ENCODE measurements around the gene RALB.

The RALB gene

DNA sequence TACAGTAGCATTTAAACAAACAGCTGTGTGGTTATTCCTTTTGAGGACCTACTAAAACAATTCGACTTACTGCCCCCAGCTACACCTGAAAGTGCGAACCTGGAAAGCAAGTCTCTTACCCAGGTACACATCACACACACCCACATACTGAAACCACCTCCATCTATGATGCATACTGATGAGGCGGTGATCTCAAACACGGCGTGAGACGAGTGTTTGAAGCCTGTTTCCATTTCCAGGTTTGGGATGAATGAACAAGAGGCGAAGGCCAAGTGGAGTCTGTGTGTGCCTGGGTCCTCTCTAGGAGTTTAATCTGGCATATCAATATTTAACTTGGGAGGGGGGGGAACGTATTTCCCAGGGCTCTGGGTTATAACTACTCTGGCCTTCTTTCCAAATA, 31.0 kb upstream of the RALB start:
- Mint-ChIP-seq H3K4me3 (peak overlapping the region; percentile 85), H3K27ac (no peak overlapping the region), H3K36me3 (peaks cover 45% of the 10 kb centered on the region), H3K9me3 (peaks cover 1% of the 10 kb centered on the region), H3K27me3 (no peaks in the 10 kb centered on the region), H3K4me1 (peaks cover 71% of the 10 kb centered on the region)
- ATAC-seq, result no peak

DNA sequence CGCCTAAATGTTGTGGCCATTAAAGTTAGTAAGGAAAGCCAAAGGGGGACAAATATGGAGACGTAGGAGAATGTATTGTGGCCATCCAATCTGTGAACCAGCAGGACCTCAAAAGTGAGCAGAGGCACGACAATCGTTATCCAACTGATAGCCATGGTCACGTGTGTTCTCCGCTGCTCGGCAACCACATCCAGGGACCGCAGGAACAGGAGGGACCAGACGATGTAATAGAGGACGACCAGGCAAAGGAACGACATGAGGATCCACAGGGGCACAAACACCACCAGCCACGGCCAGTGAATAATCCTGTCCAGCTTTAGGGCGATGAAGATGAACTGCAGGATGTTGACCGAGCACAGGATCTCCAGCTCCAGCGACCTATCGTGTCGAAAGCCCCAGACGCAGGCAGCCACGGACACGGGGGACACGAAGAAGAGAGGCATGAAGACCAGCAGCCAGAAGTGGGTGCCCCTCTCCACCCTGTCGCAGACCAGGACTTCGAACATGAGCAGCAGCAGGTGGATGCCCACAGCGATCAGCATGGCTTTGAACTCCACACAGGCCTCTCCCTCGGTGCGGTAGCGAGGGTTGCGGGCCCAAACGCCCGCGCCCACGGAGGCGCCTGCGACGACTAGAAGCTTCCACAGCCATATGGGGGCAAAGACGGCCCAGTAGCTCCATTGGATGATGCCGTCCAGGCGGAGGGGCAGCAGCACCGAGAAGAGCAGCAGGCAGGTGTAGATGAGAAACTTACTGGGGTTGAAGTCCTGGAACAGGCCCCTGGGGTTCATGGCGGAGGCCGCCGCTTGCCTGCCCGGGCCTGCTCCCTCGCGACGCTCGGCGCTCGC, 30.2 kb upstream of the RALB start:
- ATAC-seq, result no peak
- no peaks in the 10 kb centered on the region for H3K27me3 Mint-ChIP-seq
- H3K9me3 Mint-ChIP-seq, result no peaks in the 10 kb centered on the region
- H3K27ac Mint-ChIP-seq, result peak overlapping the region; percentile 88
- peak overlapping the region; percentile 85 for H3K4me3 Mint-ChIP-seq
- peaks cover 44% of the 10 kb centered on the region for H3K36me3 Mint-ChIP-seq
- peaks cover 63% of the 10 kb centered on the region for H3K4me1 Mint-ChIP-seq

DNA sequence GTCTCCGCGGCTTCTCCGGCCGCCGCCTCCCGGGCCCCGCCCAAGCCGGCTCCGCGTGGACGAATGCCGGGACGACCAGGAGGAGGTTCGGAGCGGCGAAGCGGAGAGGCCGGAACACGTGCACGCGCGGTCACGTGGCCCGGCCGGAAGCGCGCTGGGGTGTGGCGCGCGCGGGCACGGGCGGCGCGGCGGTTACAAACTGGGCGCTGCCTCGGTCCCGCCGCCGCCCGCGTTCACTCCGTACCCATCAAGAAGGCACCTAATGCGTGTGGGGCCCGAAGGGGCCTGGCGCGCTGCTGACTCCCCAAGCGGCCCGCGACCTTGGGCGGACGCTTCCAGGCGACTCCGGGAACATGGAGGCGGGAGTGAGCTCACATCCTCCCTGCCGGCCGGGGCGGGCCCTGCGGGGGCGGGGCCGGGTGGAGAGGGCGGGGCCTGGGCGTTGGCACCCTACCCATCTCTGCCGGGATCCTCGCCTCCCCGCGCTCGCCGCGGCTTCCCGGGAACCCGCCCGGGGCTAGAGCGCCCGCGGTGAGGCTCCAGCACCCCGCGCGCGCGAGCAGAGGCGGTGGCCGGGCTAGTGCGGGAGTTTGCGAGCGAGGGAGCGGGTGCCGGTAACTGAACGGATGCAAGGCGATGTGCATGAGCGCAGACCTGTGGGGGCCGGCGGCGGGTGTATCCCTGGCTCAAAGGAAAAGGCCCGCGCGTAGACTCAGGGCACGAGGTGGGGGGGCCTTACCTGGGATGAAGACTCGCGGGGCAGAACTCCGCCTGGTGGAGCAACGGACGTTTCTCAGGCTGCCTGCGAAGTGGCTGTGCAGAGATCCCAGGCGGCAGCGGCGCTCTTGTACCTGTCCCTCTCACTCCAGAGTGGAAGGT, 29.4 kb upstream of the RALB start, which contains the start of gene TMEM185B:
Gene TMEM185B (minus strand): TSS at position 367 of the 879 bp plus-strand sequence. CDS start 424 bp downstream, outside the sequence.
- Mint-ChIP-seq H3K27me3 (no peaks in the 10 kb centered on the region), H3K9me3 (no peaks in the 10 kb centered on the region), H3K4me1 (peaks cover 62% of the 10 kb centered on the region)

DNA sequence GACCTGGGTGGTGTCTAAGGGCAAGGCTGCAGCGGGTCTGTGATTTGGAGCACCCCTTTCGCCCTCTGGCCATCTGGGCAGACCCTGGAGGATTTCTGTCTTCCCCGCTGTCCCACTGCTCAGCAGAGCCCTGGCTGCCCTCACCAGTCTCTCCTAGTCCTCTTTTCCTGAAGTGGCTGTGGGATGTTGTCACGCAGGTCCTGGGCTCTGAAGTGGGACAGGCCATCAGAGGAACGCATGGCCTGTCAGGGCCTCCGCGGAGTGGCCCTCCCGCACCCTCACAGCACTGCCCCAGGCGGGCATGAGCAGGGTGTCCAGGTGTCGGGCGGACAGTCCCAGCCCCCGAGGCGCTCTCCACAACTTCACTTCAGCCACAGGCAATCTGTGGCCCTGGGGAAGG, 28.4 kb upstream of the RALB start:
- Mint-ChIP-seq H3K36me3 (peaks cover 32% of the 10 kb centered on the region), H3K27ac (peak overlapping the region; percentile 88), H3K9me3 (no peaks in the 10 kb centered on the region), H3K4me3 (peak overlapping the region; percentile 85), H3K27me3 (no peaks in the 10 kb centered on the region), H3K4me1 (peaks cover 65% of the 10 kb centered on the region)
- no peak for ATAC-seq

More for the DNA sequence above, 29.4 kb upstream of the RALB start, which contains the start of gene TMEM185B:
- peak within 1 kb of the TSS; percentile 88 for H3K27ac Mint-ChIP-seq
- H3K36me3 Mint-ChIP-seq, result peaks cover 38% of the 10 kb centered on the region
- H3K4me3 Mint-ChIP-seq, result peak within 1 kb of the TSS; percentile 85
- peak; percentile 96 for ATAC-seq

DNA sequence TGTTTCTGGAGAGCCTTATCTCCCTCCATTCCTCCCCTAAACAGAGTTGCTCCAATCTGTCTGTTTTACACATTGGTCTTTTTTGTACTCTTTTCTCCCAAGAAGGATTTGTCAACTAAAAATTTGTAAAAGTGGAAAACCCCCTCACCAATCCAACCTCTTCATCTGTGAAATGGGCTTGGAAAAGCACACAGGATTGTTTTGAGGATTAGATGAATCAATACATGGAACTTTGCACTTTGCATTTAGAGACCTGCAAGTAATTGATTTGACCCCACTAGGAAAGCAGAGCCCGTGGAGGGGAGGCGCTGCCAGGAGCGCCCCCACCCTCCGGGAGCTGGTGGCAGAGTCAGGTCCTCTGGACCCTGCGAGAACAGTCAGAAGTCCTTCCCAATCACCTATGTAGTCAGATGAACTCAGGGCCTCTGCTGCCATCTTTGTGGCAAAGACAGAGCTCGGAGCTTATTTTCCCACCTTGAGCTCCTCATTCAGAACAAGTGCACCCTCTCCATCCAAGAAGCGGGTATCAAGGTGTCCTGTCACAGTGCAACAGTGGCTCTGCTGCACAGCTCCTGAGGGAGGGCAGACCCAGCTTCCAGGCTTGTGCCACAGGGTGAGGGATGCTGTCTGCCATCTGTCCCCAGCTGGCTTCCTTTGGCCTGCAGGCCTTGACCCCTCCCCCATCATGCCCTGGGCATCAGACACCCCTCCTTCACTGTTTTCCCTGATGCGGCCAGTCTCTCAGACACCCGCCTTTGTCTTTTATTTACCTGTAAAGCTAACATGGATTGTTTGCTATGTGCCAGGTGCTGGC, 27.7 kb upstream of the RALB start:
- Mint-ChIP-seq H3K36me3 (peaks cover 27% of the 10 kb centered on the region), H3K27me3 (no peaks in the 10 kb centered on the region), H3K4me3 (peak overlapping the region; percentile 85), H3K4me1 (peaks cover 66% of the 10 kb centered on the region), H3K9me3 (no peaks in the 10 kb centered on the region), H3K27ac (peak overlapping the region; percentile 88)
- no peak for ATAC-seq

DNA sequence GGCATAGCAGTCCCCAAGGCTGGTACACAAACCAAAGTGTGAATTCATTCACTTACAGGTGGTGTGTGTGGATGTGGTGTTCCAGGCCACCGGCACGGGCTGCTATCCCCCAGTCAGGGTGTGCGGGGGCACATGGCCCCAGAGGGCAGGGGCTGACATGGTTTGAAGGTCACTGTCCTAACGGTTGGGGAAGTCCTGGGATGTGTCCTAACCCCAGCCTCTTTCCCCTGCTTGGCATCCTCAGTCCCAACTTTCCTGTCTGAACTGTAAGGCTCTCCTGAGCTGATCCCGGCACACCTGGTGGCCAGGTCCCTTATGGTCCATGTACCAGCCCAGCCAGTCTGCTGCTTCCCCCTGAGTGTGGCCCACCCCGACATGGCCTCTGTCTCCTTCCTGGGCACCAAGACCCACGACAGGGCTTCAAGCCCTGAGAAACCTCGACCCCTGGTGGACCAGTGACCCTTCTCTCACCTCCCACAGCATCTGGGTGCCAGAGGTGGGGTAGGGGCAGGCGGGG, 27.0 kb upstream of the RALB start:
- Mint-ChIP-seq H3K4me1 (peaks cover 65% of the 10 kb centered on the region), H3K27ac (no peak overlapping the region), H3K9me3 (no peaks in the 10 kb centered on the region)

DNA sequence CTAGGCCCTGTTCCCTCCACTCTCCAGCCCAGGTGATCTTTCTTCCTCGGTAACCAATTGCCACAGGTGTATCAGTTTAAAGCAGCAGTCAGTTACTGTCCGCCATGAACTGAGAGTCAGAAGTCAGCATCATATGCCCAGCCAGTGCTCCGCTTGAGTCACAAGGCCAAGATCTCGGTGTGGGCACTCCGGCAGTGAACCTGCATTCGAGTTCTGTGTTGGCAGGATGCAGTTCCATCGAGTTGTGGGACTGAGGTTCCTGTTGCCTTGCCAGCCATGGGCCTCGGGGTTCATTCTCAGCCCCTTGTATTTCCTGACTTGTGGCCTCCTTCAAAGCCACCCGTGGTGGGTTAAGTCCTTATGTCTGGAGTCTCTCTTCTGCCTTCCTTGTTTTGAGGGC, 26.3 kb upstream of the RALB start:
- no peak overlapping the region for H3K4me3 Mint-ChIP-seq
- peak overlapping the region; percentile 57 for H3K27ac Mint-ChIP-seq
- peaks cover 14% of the 10 kb centered on the region for H3K36me3 Mint-ChIP-seq
- H3K4me1 Mint-ChIP-seq, result peaks cover 65% of the 10 kb centered on the region
- H3K9me3 Mint-ChIP-seq, result no peaks in the 10 kb centered on the region
- H3K27me3 Mint-ChIP-seq, result no peaks in the 10 kb centered on the region
- ATAC-seq, result no peak

More for the DNA sequence above, 27.0 kb upstream of the RALB start:
- no peak overlapping the region for H3K4me3 Mint-ChIP-seq
- H3K27me3 Mint-ChIP-seq, result no peaks in the 10 kb centered on the region
- ATAC-seq, result no peak
- peaks cover 21% of the 10 kb centered on the region for H3K36me3 Mint-ChIP-seq

DNA sequence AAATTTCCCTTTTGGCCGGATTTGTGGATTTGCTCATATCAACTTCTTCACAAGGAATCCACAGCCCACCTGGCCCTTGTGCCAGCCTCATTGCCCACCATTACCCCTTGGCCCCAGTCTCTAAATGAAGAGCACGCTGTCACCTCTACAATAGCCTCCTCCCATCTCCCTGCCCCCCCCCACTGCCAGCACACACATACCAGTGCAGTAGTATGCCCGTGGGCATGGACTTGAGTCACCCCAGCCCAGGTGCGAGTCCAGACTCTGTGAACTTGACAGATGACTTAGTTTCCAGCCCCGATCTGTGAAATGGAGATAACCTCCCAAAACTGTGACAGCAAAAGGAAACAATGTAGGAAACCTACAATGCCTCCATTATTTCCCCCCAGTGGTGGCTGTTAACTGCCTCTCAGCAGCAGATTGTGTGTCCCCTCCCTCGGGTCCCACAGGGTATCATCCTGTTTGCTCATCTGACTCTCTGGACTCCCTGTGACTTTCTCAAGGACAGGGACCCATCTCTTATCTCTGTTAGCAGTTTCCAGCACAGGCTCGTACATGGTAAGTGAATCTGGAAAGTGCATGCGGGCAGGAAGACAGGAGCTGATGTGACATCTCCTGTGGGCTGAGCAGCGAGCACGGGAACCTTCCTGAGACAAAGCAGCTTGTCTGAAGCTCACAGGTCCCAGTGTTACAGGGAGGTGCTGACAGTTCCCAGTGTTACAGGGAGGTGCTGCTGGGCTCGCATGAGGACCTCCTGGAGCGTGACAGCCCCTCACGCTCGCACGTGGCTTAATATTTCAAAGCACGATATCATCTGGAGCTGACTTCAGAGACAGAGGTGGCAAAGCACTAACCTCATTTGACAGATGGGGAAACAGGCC, 25.3 kb upstream of the RALB start:
- no peaks in the 10 kb centered on the region for H3K27me3 Mint-ChIP-seq
- peak overlapping the region; percentile 57 for H3K27ac Mint-ChIP-seq
- peaks cover 3% of the 10 kb centered on the region for H3K36me3 Mint-ChIP-seq
- H3K9me3 Mint-ChIP-seq, result no peaks in the 10 kb centered on the region
- ATAC-seq, result no peak
- no peak overlapping the region for H3K4me3 Mint-ChIP-seq
- H3K4me1 Mint-ChIP-seq, result peaks cover 62% of the 10 kb centered on the region

DNA sequence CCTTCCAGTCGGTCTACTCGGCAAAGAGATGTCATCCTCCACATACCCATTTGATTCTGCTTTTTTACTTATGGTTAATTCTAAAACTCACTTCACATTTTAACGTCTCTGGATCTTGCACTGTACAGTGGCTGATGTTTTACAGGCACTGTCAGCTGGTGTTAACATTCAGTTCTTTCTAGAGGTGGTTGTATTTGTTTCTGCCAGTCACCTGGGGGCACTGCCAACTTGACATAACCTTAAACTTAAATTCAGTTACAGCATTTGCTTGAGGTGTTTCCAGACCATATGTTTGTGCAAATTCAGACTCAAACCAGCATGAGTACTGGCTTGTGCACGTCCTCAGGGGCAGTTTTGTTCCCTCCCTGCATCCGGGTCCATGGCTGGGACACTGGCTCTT, 24.1 kb upstream of the RALB start:
- Mint-ChIP-seq H3K4me1 (peaks cover 68% of the 10 kb centered on the region), H3K27ac (peak overlapping the region; percentile 57), H3K4me3 (no peak overlapping the region), H3K36me3 (no peaks in the 10 kb centered on the region), H3K27me3 (no peaks in the 10 kb centered on the region), H3K9me3 (no peaks in the 10 kb centered on the region)
- no peak for ATAC-seq

DNA sequence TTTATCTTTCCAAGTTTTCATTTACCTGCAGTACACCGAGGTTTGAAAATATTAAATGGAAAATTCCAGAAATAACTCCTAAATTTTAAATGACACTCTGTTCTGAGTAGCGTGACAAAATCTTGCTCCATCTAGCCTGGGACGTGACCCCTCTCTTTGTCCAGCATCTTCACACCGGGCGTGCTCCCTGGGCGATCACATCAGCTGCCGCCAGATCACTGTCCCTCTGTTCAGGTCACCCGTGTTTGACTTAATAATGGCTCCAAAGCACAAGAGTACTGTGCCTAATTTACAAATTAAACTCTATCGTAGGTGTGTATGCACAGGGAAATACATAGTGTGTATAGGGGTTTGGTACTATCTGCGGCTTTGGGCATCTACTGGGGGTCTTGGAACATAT, 23.3 kb upstream of the RALB start:
- no peaks in the 10 kb centered on the region for H3K9me3 Mint-ChIP-seq
- no peaks in the 10 kb centered on the region for H3K36me3 Mint-ChIP-seq
- peaks cover 61% of the 10 kb centered on the region for H3K4me1 Mint-ChIP-seq
- no peaks in the 10 kb centered on the region for H3K27me3 Mint-ChIP-seq
- ATAC-seq, result no peak
- peak overlapping the region; percentile 57 for H3K27ac Mint-ChIP-seq
- no peak overlapping the region for H3K4me3 Mint-ChIP-seq

DNA sequence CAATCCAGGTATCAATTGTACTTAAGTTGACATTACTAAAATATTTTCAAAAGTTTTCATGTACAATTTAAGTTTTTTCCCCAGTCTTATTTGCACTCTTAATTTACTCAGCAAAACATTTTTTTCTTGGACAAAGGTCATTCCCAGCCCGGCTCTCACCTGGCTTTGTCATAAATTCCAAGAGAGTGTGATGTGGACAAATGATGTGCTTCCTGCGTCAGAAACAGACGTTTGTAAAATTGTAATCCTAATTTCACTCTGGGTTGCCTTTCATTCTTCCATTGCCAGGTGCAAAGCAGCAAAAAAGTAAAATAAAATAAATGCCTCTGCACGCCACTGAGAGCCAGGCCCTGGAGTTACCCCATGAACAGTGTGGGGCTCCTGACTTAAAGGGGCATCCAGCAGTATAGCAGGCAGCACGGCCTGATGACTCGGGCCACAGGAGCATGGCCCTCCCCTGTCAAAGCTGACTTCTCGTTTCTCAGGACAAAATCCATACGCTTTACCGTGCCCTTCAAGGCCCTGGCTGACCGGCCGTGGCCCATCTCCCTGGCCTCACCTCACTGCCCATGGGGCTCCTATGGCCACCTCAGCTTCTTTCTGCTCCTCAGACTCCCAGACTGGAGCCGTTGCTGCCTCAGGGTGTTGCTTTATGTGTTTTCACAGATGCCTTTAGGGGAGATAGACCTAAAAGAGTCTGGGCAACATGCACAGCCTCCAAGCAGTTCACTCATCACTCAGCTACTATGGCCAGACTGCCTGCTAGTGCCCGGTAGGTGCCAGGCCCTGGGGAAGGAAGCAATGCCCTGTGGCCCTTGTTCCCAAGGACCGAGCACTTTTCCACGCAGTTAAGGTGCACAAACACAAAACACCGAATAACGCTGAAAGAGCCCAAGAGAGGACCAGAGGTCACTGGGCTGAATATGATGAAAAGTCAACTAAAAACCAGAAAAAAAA, 21.9 kb upstream of the RALB start:
- ATAC-seq, result no peak
- H3K4me3 Mint-ChIP-seq, result peak overlapping the region; percentile 95
- no peaks in the 10 kb centered on the region for H3K36me3 Mint-ChIP-seq
- H3K9me3 Mint-ChIP-seq, result no peaks in the 10 kb centered on the region
- no peaks in the 10 kb centered on the region for H3K27me3 Mint-ChIP-seq
- peak overlapping the region; percentile 96 for H3K27ac Mint-ChIP-seq
- peaks cover 51% of the 10 kb centered on the region for H3K4me1 Mint-ChIP-seq

DNA sequence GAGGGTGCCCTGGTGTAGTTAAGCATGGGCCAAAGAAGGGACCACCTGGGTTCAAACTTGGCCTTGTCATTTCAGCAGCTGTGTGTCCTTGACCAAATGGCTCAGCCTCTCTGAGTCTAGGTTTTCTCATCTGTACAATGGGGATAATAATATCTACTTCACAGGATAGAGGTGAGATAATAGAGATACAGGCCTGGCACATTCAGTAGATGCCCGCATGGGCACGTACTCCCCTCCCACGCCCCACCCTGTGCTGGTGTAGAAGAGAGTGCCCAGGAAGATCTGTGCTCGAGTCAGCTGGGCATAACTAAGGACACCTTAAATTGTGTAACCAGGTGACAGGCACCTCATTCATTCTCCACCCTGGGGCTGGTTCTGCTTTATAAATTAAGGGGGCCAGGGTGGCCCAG, 21.1 kb upstream of the RALB start:
- Mint-ChIP-seq H3K4me3 (peak overlapping the region; percentile 95), H3K27ac (peak overlapping the region; percentile 96), H3K27me3 (no peaks in the 10 kb centered on the region), H3K9me3 (no peaks in the 10 kb centered on the region), H3K4me1 (peaks cover 51% of the 10 kb centered on the region), H3K36me3 (no peaks in the 10 kb centered on the region)
- ATAC-seq, result peak; percentile 45

All from stimulated activated memory B cell treated with anti-CD40 and anti-IgM and Interleukin-4, amounts not matched to agents 10 μg/mL and 1 μg/mL and 100 μg/mL, for 72 hours (primary cell).